ENCODE measurements around the gene ST8SIA2. TPM values are rescaled to one million over a fixed set of nuclear protein-coding genes. Genes with fewer than 3 reads are reported as not detected.

ST8SIA2 gene
- total RNA-seq, 2 experiments from 2014 or later, result not detected

DNA sequence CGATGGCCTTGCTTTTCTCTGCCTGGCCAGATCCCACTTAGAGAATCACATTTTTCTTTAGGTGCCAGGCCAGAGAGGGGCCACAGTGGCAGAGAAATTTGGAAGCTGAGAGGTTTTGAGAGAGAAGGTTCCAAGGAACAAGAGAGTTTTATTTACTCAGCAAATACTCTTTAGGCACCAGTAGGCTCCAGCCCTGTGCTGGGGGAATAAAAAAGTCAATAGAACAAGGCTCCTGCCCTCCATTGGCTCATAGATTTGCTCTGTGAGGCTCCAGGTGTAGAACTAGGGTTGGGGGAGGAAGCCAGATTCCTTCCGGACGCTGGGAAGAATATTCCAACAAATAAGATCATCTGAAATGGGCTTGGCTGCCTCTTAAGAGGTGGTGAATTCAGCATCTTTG, 59.9 kb downstream of the ST8SIA2 start:
- no peak overlapping the region for H3K27ac Mint-ChIP-seq
- intact Hi-C loops (cut with micrococcal nuclease), result no loop called here
- no peak overlapping the region for H3K4me3 Mint-ChIP-seq
- H3K36me3 Mint-ChIP-seq, result no peaks in the 10 kb centered on the region
- H3K27me3 Mint-ChIP-seq, result peaks cover 3% of the 10 kb centered on the region
- no peaks in the 10 kb centered on the region for H3K4me1 Mint-ChIP-seq (ENCODE audit: low read depth)
- H3K9me3 Mint-ChIP-seq, result no peaks in the 10 kb centered on the region
- CTCF ChIA-PET, result no interaction called here
- POLR2A ChIA-PET, result no interaction called here
- no peak for DNase-seq

DNA sequence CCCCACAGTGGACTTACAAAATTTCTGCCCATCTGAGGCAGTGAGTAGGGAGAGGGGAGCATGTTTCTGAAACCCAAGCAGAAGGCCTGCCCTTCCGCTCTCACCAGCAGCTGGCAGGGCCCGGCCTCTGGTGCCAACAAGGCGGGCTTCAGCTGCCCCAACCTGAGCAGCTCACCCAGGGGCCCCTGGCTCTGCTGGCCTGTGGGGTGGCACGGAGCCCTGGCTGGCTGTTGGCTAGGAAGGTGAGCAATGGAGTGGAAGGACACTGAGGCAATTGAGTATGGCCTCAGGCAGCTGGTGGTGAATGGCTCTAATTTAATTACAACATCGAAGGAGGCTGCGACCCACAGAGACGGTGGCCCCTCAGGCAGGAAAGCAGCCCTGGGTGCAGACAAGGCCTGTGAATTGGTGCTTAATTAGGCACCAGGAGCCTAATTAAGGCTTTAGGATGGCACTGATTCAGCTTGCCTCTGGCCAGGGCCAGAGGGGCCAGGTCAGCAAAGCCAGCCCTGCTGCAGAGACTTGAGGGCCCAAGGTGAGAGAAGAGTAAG, 60.9 kb downstream of the ST8SIA2 start:
- no peaks in the 10 kb centered on the region for H3K9me3 Mint-ChIP-seq
- DNase-seq, result no peak
- peaks cover 2% of the 10 kb centered on the region for H3K27me3 Mint-ChIP-seq
- H3K4me3 Mint-ChIP-seq, result no peak overlapping the region
- H3K27ac Mint-ChIP-seq, result no peak overlapping the region
- intact Hi-C loops (cut with micrococcal nuclease), result no loop called here
- CTCF ChIA-PET, result interaction anchor here (0.9 kb wide), 1 partner anchor 27 kb away, joined by 3 read pairs; no protein-coding TSS in a partner anchor
- no peaks in the 10 kb centered on the region for H3K36me3 Mint-ChIP-seq
- POLR2A ChIA-PET, result no interaction called here
- H3K4me1 Mint-ChIP-seq (ENCODE audit: low read depth), result no peaks in the 10 kb centered on the region

DNA sequence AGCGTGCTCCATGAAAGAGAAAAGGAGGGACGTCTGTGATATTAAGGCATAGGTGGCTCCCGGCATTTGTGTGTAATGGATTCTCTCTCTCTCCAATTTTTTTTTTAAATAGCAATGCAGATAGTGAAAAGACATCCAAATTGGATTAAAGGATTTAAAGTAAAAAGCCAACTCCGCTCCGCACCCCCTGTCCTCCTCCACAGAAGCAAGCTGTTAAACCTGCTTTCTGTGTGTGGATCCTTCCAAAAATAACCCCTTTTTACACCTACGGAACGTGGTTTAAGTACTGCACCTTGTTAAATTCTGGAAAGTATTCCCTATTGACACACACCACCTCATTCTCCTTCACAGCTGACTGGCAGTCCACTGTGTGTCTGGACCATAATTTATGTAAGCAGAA, 61.6 kb downstream of the ST8SIA2 start:
- intact Hi-C loops (cut with micrococcal nuclease), result no loop called here
- H3K36me3 Mint-ChIP-seq, result no peaks in the 10 kb centered on the region
- no peaks in the 10 kb centered on the region for H3K27me3 Mint-ChIP-seq
- DNase-seq, result no peak
- POLR2A ChIA-PET, result no interaction called here
- no peak overlapping the region for H3K27ac Mint-ChIP-seq
- CTCF ChIA-PET, result no interaction called here
- no peak overlapping the region for H3K4me3 Mint-ChIP-seq
- H3K4me1 Mint-ChIP-seq (ENCODE audit: low read depth), result no peaks in the 10 kb centered on the region
- H3K9me3 Mint-ChIP-seq, result no peaks in the 10 kb centered on the region

DNA sequence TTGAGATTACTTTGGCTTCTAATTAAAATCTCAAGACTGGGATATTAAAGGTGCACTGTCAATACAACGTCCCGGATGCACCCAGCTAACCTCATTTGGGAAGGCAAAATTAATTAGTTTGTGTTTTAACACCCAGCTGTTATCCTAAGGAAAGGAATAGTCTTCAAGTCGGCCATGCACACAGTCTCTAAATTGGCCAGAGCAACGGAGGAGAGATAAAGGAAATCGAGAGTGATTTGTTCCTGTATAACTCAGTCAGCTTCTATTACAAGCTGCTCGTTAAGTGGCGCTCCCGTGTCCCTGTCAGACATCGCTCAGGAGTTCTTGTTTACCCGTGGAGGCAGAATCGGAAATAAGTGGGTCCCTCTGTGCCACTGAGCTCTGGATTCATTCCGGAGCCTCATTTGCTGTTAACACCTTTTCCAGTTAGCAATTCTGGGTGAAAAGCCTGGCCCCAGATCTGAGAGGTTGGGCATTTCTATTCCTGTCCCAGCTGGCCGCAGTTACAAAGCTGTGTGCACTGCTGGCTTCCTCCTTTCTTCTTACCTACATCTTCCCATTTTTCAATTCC, 63.9 kb downstream of the ST8SIA2 start:
- no peaks in the 10 kb centered on the region for H3K4me1 Mint-ChIP-seq (ENCODE audit: low read depth)
- no peak for DNase-seq
- H3K9me3 Mint-ChIP-seq, result no peaks in the 10 kb centered on the region
- H3K4me3 Mint-ChIP-seq, result no peak overlapping the region
- H3K36me3 Mint-ChIP-seq, result no peaks in the 10 kb centered on the region
- ChIA-PET CTCF (no interaction called here), POLR2A (no interaction called here)
- H3K27ac Mint-ChIP-seq, result no peak overlapping the region
- intact Hi-C loops (cut with micrococcal nuclease), result no loop called here
- H3K27me3 Mint-ChIP-seq, result peaks cover 2% of the 10 kb centered on the region

DNA sequence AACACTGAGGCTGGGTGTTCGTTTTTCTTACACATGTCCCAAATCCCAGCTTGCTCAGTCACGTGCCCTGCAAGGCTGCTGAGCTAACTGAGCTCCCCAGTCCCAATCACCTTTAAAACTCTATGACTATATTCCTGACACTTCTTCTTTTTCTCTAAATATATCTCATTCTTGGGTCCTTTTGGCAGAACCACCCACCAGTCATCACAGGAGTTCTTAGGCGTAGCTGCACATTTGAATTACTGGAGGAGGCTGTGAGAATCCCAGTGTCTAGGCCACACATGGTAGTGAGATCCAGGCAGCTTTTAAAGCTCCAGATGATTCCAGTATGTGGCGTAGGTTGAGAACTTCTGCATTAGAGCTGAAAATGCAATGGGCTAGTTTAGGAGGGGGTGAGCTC, 66.3 kb downstream of the ST8SIA2 start:
- ChIA-PET POLR2A (no interaction called here), CTCF (no interaction called here)
- intact Hi-C loops (cut with micrococcal nuclease), result no loop called here
- no peaks in the 10 kb centered on the region for H3K9me3 Mint-ChIP-seq
- no peak for DNase-seq
- no peaks in the 10 kb centered on the region for H3K36me3 Mint-ChIP-seq
- H3K4me3 Mint-ChIP-seq, result no peak overlapping the region
- no peaks in the 10 kb centered on the region for H3K4me1 Mint-ChIP-seq (ENCODE audit: low read depth)
- no peak overlapping the region for H3K27ac Mint-ChIP-seq
- peaks cover 2% of the 10 kb centered on the region for H3K27me3 Mint-ChIP-seq

DNA sequence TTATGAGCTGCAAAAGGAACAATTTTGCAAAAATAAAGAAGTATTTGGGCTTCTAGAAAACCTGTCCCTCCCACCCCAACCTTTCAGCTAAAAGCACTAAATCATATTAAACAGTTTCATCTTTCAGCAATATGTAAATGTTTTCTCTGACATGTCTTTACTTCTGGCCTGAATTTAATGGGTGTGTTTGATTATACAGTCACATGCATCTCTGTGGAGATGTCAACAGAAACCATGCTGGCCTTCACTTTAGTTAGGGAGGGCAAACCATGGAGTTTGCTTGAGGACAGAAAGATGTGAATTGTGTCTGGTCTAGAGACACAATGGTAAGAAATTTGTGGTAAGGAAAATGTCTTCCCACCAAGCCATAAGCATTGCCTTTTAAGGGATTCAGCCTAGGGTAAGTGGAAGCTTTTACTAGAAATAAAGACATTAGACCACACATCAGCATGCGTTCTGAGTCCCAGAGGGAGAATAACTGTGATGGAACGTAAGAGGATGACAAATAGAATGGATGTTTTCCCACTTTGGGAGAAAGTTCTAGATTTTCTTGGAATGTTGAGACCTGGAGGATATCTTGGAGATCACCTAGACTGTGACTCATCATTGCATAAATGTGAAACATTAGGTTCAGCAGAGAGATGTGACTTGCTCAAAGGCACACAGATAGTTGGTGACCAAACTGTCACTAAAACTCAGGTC, 68.9 kb downstream of the ST8SIA2 start:
- intact Hi-C loops (cut with micrococcal nuclease), result no loop called here
- Mint-ChIP-seq H3K9me3 (no peaks in the 10 kb centered on the region), H3K4me3 (no peak overlapping the region), H3K27ac (no peak overlapping the region), H3K4me1 (ENCODE audit: low read depth) (no peaks in the 10 kb centered on the region), H3K27me3 (peaks cover 2% of the 10 kb centered on the region), H3K36me3 (no peaks in the 10 kb centered on the region)
- DNase-seq, result no peak
- ChIA-PET POLR2A (no interaction called here), CTCF (no interaction called here)

DNA sequence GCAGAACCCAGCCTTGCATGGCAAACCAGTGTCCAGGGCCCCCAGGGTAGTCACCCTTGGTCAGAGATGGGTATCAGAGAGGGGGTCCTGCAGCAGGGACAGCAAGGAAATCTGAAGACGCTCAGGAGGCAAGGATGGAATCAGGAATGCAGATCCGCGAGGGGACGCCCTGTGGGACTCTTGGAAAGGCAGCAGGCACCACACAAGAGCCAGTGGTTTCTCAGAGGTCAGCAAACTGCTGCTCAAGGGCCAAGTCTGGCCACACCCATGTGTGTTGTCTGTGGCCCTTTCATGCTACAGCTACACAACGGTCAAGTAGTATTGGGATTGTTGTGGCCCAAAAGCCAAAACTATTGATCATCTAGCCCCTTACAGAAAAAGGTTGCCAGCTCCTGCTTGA, 69.7 kb downstream of the ST8SIA2 start:
- Mint-ChIP-seq H3K4me1 (ENCODE audit: low read depth) (no peaks in the 10 kb centered on the region), H3K27me3 (peaks cover 7% of the 10 kb centered on the region), H3K9me3 (no peaks in the 10 kb centered on the region), H3K4me3 (no peak overlapping the region), H3K36me3 (no peaks in the 10 kb centered on the region), H3K27ac (no peak overlapping the region)
- intact Hi-C loops (cut with micrococcal nuclease), result no loop called here
- no peak for DNase-seq
- ChIA-PET CTCF (no interaction called here), POLR2A (no interaction called here)

DNA sequence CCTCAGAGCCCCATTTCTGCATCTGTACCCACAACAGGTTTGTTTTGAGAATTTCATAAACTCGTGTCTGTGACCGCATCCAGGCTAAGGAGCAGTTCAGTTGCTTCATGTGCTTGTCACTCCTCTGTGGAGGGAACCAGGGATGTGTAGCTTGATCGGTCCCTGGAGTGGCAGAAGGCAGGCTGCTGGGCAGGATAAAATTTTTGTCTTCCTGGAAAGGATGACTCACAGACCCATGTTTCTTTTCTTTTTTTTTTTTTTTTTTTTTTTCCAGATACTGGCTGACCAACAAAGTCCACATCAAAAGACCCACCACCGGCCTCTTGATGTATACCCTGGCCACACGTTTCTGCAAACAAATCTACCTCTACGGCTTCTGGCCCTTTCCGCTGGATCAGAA, 70.1 kb downstream of the ST8SIA2 start:
- H3K27ac Mint-ChIP-seq, result no peak overlapping the region
- H3K4me3 Mint-ChIP-seq, result no peak overlapping the region
- no peaks in the 10 kb centered on the region for H3K9me3 Mint-ChIP-seq
- DNase-seq, result no peak
- POLR2A ChIA-PET, result no interaction called here
- no peaks in the 10 kb centered on the region for H3K4me1 Mint-ChIP-seq (ENCODE audit: low read depth)
- intact Hi-C loops (cut with micrococcal nuclease), result no loop called here
- H3K27me3 Mint-ChIP-seq, result peaks cover 7% of the 10 kb centered on the region
- CTCF ChIA-PET, result no interaction called here
- no peaks in the 10 kb centered on the region for H3K36me3 Mint-ChIP-seq

DNA sequence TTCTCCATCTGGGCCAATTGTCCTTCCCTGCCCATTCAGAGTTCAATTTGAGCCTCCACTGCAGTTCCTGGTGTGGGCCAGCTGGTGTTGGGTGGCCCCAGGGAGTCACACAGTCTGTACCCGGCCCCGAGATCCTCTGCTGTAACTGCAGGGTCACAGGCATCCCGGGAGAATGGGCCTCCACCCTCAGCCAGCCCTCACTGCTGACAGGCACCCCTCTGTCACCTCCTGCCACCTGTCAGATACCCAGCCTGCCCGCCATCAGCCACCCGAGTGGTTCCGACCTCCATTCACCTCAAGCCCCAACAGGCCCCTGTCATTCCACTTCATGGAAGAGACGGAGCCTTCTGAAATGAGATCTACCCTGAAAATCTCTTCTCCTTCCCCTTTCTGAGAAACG, 73.2 kb downstream of the ST8SIA2 start:
- DNase-seq, result no peak
- ChIA-PET POLR2A (no interaction called here), CTCF (no interaction called here)
- Mint-ChIP-seq H3K27ac (no peak overlapping the region), H3K27me3 (peaks cover 5% of the 10 kb centered on the region), H3K9me3 (no peaks in the 10 kb centered on the region), H3K4me3 (no peak overlapping the region), H3K4me1 (ENCODE audit: low read depth) (no peaks in the 10 kb centered on the region), H3K36me3 (no peaks in the 10 kb centered on the region)
- intact Hi-C loops (cut with micrococcal nuclease), result no loop called here

DNA sequence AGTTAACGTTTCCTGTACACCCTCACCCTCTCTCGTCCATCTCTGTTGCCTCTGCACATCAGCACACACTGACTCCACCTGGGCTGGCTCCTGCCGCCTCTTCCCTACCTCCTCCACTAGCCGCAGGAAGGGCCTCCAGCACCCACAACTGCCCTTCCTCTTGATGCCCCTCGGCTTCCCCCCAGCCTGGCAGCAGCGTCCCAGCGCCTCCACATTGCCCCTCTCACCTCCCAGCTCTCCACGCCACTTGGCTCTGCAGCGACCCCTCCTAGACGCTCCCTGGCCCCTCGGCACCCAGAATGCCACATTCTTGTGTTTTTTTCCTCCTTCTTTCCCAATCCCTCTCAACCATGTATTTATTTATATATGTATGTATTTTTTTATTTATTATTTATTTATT, 73.6 kb downstream of the ST8SIA2 start:
- CTCF ChIA-PET, result no interaction called here
- Mint-ChIP-seq H3K9me3 (no peaks in the 10 kb centered on the region), H3K36me3 (no peaks in the 10 kb centered on the region), H3K27me3 (peaks cover 5% of the 10 kb centered on the region), H3K4me3 (no peak overlapping the region), H3K4me1 (ENCODE audit: low read depth) (no peaks in the 10 kb centered on the region), H3K27ac (no peak overlapping the region)
- POLR2A ChIA-PET, result no interaction called here
- intact Hi-C loops (cut with micrococcal nuclease), result no loop called here
- DNase-seq, result no peak

DNA sequence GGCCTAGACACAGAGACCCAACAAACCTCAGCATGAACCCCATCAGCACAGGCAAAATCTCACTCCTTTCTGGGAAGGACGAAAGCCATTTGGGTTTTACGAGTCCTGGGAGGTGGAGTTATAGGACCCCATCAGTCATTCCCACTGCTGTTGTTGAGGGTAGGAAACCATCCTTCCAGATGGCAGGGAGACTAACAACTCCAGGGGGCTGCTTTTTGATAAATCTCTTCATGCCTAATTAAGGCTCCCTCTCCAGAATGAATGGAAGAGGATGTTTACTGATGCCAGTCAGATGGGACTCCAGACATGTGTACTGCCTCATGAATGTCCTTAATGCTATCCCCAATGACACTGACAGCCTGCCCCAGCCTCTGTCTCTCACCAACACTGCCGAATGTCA, 75.3 kb downstream of the ST8SIA2 start:
- Mint-ChIP-seq H3K36me3 (no peaks in the 10 kb centered on the region), H3K27ac (no peak overlapping the region), H3K4me1 (ENCODE audit: low read depth) (no peaks in the 10 kb centered on the region), H3K9me3 (no peaks in the 10 kb centered on the region), H3K27me3 (peaks cover 5% of the 10 kb centered on the region), H3K4me3 (no peak overlapping the region)
- no peak for DNase-seq
- intact Hi-C loops (cut with micrococcal nuclease), result no loop called here
- ChIA-PET CTCF (no interaction called here), POLR2A (no interaction called here)

DNA sequence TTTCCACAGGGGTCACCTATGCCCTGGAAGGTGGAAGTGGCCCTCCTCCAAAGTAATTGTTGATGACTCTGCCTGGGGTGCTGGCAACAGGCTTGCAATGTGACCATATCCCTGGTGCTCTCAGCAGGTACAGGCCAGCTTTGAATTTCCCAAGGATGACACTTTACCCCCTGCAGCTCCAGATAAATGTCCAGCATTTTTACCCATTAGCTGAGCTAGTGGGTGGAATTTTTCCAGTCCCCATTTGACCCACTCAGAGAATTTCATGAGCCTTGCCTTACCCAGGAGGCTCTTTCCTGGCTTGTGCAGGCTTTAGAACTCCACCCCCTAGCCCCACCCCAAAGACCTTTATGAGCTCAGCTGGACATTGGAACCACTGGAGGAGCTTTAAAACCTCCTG, 77.6 kb downstream of the ST8SIA2 start:
- H3K4me1 Mint-ChIP-seq (ENCODE audit: low read depth), result no peaks in the 10 kb centered on the region
- H3K27ac Mint-ChIP-seq, result no peak overlapping the region
- no peaks in the 10 kb centered on the region for H3K9me3 Mint-ChIP-seq
- intact Hi-C loops (cut with micrococcal nuclease), result no loop called here
- DNase-seq, result no peak
- H3K36me3 Mint-ChIP-seq, result no peaks in the 10 kb centered on the region
- POLR2A ChIA-PET, result interaction anchor here (0.5 kb wide), 1 partner anchor 373 kb away, joined by 3 read pairs; no protein-coding TSS in a partner anchor
- H3K27me3 Mint-ChIP-seq, result peaks cover 5% of the 10 kb centered on the region
- no peak overlapping the region for H3K4me3 Mint-ChIP-seq
- CTCF ChIA-PET, result no interaction called here

DNA sequence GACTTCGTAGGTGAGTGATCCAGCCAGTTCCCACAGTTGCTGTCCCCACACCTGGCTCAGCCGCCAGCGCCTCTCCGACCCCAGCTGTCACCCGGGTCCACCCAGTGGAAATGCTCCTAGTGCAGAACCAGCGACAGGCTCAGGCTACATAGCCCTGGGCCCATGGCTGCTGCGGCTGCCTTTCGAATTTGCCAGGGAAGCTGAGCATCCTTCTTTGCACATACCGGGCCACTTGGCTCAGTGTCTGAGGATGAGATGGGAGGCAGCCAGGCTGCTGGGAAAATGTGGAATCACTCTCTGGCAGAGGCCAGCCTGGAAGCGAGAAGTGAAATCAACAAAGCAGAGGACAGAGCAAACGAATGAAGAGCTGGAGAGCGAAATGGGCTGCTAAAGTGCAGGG, 80.1 kb downstream of the ST8SIA2 start:
- intact Hi-C loops (cut with micrococcal nuclease), result no loop called here
- Mint-ChIP-seq H3K27me3 (peaks cover 2% of the 10 kb centered on the region), H3K4me1 (ENCODE audit: low read depth) (no peaks in the 10 kb centered on the region), H3K4me3 (no peak overlapping the region), H3K9me3 (no peaks in the 10 kb centered on the region), H3K36me3 (no peaks in the 10 kb centered on the region), H3K27ac (no peak overlapping the region)
- ChIA-PET CTCF (no interaction called here), POLR2A (no interaction called here)
- no peak for DNase-seq
